Gastrocnemius medialis (tissue), 4 donors: ENCODE measurements around the gene THSD7A. TPM values are rescaled to one million over a fixed set of nuclear protein-coding genes. Genes with fewer than 3 reads are reported as not detected.

ENCODE experiments used
- ATAC-seq, 2 donors: fragments of 150-250 bp; one replicate each; pipeline ENCODE4 v1.9.1; 2016
- DNase-seq, 2 donors: peaks; one replicate each; pipeline ENCODE4 v3.0.0-alpha.2; 2019
- H3K27ac ChIP-seq, 4 donors: fragments of 200-600 bp; sonication (generic); 1 replicate in 1 of 4; 2 replicates in 3 of 4; pipeline ENCODE4 v1.5.1; 2016 to 2018; ENCODE audit warnings: mild to moderate bottlenecking in 2 of 4, moderate library complexity in 1 of 4
- H3K27me3 ChIP-seq, 3 donors: fragments of 200-600 bp; sonication (generic) in 2 of 3; 1 replicate in 1 of 3; 2 replicates in 2 of 3; pipeline versions ENCODE4 v1.5.1 to v1.6.0; 2016 to 2019; ENCODE audit warnings: mild to moderate bottlenecking in 1 of 3, moderate library complexity in 1 of 3
- H3K36me3 ChIP-seq, 2 donors: fragments of 200-600 bp; sonication (generic) in 1 of 2; one replicate each; pipeline ENCODE4 v1.5.1; 2017 to 2018
- H3K4me1 ChIP-seq, 2 donors: fragments of 200-600 bp; sonication (generic) in 1 of 2; one replicate each; pipeline ENCODE4 v1.5.1; 2016 to 2017; ENCODE audit warnings: mild to moderate bottlenecking in 2 of 2
- H3K4me3 ChIP-seq, 4 donors: fragments of 200-600 bp; sonication (generic) in 3 of 4; 1 replicate in 1 of 4; 2 replicates in 3 of 4; pipeline ENCODE4 v1.5.1; 2016 to 2019; ENCODE audit warnings: mild to moderate bottlenecking in 2 of 4
- H3K9me3 ChIP-seq, 3 donors: fragments of 200-600 bp; sonication (generic) in 2 of 3; 1 replicate in 1 of 3; 2 replicates in 2 of 3; pipeline ENCODE4 v1.5.1; 2016 to 2019
- POLR2A ChIP-seq, 2 donors: fragments of 450-650 bp; IDR thresholded peaks; one replicate each; pipeline ENCODE4 v1.6.1; 2017; ENCODE audit warnings: antibody characterized with exemption in 2 of 2, mild to moderate bottlenecking in 2 of 2, moderate library complexity in 2 of 2
- in situ Hi-C, 4 donors: fragments of 200-750 bp; cut with MboI; loops; one replicate each; pipeline versions ENCODE4 v1.15.0 to v1.8.0; 2017; ENCODE audit warnings: low sequenced_read_pairs in 4 of 4
- intact Hi-C: fragments of 100-400 bp; cut with DNase I; formaldehyde crosslinking; loops from one replicate; pipeline ENCODE4 v1.15.1; 2023; ENCODE audit warnings: low total_unique reads
- total RNA-seq, 4 donors: library from RNA; depleted of rRNA; stranded (reverse); fragments of >200 nt; gene quantifications; one replicate each; pipeline versions ENCODE4 v1.1.0 to v1.2.3, GENCODE V29; 2016
- TF ChIP-seq, protein P1 (sequence below), 5 experiments: fragments of 450-650 bp in 3 of 5; fragments of 200-600 bp in 2 of 5; sonication (generic) in 2 of 5; IDR thresholded peaks in 4 of 5; conservative IDR thresholded peaks in 1 of 5; 1 replicate in 4 of 5; 2 replicates in 1 of 5; pipeline ENCODE4 v1.5.1; 2016 to 2019; ENCODE audit warnings: antibody characterized with exemption in 5 of 5, mild to moderate bottlenecking in 3 of 5, moderate library complexity in 3 of 5

The THSD7A gene
- total RNA-seq, 4 donors from 2014 or later: 0.36 to 0.78 (median 0.66) TPM

DNA sequence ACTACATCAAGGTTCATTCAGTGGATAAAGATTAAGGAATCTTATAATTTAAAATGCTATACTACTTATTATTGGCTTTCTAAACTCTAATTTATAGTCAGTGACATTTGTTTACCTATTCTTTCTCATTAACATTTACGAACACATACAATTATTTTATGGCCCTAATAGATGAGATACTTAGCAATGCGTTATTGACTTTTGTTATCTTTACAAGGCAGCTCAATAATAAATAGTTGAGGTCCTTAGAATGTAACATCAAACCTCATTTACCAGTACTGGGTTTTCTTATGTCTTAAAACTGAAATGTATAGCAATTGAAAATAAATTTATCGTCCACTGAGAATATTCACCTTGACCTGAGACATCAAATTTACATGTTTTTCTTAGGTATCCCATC, 89.0 kb downstream of the THSD7A start:
- Histone ChIP-seq H3K27me3 (no peaks in the 10 kb centered on the region), H3K27ac (no peak overlapping the region), H3K9me3 (no peaks in the 10 kb centered on the region), H3K4me1 (no peaks in the 10 kb centered on the region), H3K36me3 (no peaks in the 10 kb centered on the region), H3K4me3 (no peak overlapping the region)
- ATAC-seq (no peak), DNase-seq (no peak)
- in situ Hi-C loops: no loop called here
- no peak for TF ChIP-seq POLR2A (IDR thresholded peaks at IDR 0.05)
- TF ChIP-seq, protein P1, sequence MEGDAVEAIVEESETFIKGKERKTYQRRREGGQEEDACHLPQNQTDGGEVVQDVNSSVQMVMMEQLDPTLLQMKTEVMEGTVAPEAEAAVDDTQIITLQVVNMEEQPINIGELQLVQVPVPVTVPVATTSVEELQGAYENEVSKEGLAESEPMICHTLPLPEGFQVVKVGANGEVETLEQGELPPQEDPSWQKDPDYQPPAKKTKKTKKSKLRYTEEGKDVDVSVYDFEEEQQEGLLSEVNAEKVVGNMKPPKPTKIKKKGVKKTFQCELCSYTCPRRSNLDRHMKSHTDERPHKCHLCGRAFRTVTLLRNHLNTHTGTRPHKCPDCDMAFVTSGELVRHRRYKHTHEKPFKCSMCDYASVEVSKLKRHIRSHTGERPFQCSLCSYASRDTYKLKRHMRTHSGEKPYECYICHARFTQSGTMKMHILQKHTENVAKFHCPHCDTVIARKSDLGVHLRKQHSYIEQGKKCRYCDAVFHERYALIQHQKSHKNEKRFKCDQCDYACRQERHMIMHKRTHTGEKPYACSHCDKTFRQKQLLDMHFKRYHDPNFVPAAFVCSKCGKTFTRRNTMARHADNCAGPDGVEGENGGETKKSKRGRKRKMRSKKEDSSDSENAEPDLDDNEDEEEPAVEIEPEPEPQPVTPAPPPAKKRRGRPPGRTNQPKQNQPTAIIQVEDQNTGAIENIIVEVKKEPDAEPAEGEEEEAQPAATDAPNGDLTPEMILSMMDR (IDR thresholded peaks at IDR 0.05 in 4 of 5, conservative IDR thresholded peaks at IDR 0.05 in 1 of 5): no peak
- intact Hi-C loops: no loop called here

DNA sequence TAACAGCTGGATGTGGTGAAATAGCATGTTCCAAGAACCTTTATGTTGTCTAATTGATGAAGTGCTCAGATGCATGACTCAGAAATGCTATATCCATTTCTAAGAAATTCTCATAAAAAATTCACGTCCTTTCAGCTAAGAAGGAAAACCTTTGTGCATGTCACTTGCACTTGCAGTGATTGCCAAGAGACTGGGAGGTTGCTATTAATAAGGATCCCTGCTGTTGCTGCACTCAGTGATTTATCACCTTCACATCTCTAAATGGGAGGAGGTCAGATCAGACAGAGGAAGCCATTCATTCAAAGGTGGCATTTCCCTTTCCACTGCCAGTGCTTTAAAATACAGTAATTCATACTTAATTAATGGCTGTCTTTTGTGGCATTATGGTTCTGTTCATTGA, 89.5 kb downstream of the THSD7A start:
- no peaks in the 10 kb centered on the region for H3K4me1 ChIP-seq
- intact Hi-C loops (no loop called here), in situ Hi-C loops (no loop called here)
- no peaks in the 10 kb centered on the region for H3K36me3 ChIP-seq
- no peak overlapping the region for H3K27ac ChIP-seq
- ATAC-seq: no peak
- no peak overlapping the region for H3K4me3 ChIP-seq
- no peaks in the 10 kb centered on the region for H3K9me3 ChIP-seq
- TF ChIP-seq, protein P1 (IDR thresholded peaks at IDR 0.05 in 4 of 5, conservative IDR thresholded peaks at IDR 0.05 in 1 of 5): no peak
- TF ChIP-seq POLR2A (IDR thresholded peaks at IDR 0.05): no peak
- DNase-seq: no peak
- H3K27me3 ChIP-seq: no peaks in the 10 kb centered on the region

DNA sequence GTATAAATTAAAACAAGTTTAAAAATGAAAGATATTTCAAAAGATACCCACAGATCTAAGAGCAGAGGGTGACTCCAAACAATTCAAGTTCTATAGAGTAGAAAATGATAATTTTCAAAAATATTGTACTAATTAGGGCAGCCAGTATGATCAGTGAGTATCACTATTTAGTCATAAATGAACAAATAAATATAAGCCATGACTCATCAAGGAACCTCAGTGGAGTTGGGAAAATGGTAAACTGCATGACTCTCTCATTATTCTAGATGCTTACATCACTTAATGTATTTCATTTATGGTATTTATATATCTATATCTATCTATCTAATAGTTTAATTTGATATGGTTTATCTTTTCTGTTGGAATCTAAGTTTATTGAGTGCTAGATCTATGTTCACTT, 94.3 kb downstream of the THSD7A start:
- Histone ChIP-seq H3K4me1 (no peaks in the 10 kb centered on the region), H3K36me3 (no peaks in the 10 kb centered on the region), H3K27ac (no peak overlapping the region), H3K27me3 (no peaks in the 10 kb centered on the region), H3K4me3 (no peak overlapping the region), H3K9me3 (no peaks in the 10 kb centered on the region)
- in situ Hi-C loops (no loop called here), intact Hi-C loops (no loop called here)
- ATAC-seq (no peak), DNase-seq (no peak)
- TF ChIP-seq, protein P1 (IDR thresholded peaks at IDR 0.05 in 4 of 5, conservative IDR thresholded peaks at IDR 0.05 in 1 of 5): no peak

DNA sequence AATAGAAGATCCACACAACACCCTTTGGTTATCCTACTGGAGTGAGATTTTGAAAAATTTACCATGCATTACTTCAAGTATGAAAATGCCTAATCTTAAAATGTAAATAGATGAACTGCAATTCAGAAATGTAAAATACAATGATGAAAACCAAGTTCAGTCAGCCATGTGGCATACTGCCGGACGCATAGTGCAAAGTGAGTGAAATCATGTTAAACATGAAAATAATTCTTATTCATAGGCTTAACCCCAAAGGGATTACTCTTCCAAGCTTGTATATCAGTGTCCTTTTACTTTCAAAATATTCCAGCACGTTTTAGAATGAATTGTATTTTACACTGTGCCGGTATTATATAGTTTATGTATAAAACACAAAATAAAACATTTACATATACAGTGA, 99.8 kb downstream of the THSD7A start:
- no peak overlapping the region for H3K27ac ChIP-seq
- no peak for DNase-seq
- no peak for TF ChIP-seq POLR2A (IDR thresholded peaks at IDR 0.05)
- TF ChIP-seq, protein P1 (IDR thresholded peaks at IDR 0.05 in 4 of 5, conservative IDR thresholded peaks at IDR 0.05 in 1 of 5): no peak
- ATAC-seq: no peak
- H3K9me3 ChIP-seq: no peaks in the 10 kb centered on the region
- H3K36me3 ChIP-seq: no peaks in the 10 kb centered on the region
- no peak overlapping the region for H3K4me3 ChIP-seq
- in situ Hi-C loops: no loop called here
- intact Hi-C loops: no loop called here
- H3K4me1 ChIP-seq: no peaks in the 10 kb centered on the region
- H3K27me3 ChIP-seq: no peaks in the 10 kb centered on the region

DNA sequence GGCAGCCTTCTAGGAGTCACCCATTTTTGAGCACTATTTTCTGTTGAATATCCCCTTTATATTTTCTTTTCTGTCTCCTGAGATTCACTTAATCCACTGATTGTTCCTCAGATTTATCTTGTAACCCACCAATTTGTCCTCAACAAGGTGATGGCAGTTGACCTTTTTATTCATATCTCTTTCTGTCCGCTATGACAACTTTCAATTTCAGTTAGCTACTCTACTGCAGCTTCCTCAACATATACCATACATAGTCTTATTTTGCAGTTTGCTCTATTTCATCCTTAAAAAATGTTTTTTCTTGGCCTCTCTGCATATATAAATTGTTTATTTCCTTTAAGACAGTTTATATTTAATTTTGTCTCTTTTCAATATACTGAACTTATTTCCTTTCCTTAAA, 101.3 kb downstream of the THSD7A start:
- in situ Hi-C loops: no loop called here
- intact Hi-C loops: no loop called here
- Histone ChIP-seq H3K27me3 (no peaks in the 10 kb centered on the region), H3K4me1 (no peaks in the 10 kb centered on the region), H3K9me3 (no peaks in the 10 kb centered on the region), H3K4me3 (no peak overlapping the region), H3K36me3 (no peaks in the 10 kb centered on the region), H3K27ac (no peak overlapping the region)
- no peak for TF ChIP-seq POLR2A (IDR thresholded peaks at IDR 0.05)
- TF ChIP-seq, protein P1 (IDR thresholded peaks at IDR 0.05 in 4 of 5, conservative IDR thresholded peaks at IDR 0.05 in 1 of 5): no peak
- DNase-seq: no peak
- no peak for ATAC-seq
